ENCODE data around the gene SH3TC1. TPM values are rescaled to one million over a fixed set of nuclear protein-coding genes. Genes with fewer than 3 reads are reported as not detected.
A peak's percentile ranks its signal among the peaks of the same experiment; 100 is the strongest.

The SH3TC1 gene
- total and polyA plus RNA-seq, 2 of the 13 experiments (the other 11 are each of a cell fraction or from before 2014, with no cell fraction given) = 14.9 to 21.8 TPM

DNA sequence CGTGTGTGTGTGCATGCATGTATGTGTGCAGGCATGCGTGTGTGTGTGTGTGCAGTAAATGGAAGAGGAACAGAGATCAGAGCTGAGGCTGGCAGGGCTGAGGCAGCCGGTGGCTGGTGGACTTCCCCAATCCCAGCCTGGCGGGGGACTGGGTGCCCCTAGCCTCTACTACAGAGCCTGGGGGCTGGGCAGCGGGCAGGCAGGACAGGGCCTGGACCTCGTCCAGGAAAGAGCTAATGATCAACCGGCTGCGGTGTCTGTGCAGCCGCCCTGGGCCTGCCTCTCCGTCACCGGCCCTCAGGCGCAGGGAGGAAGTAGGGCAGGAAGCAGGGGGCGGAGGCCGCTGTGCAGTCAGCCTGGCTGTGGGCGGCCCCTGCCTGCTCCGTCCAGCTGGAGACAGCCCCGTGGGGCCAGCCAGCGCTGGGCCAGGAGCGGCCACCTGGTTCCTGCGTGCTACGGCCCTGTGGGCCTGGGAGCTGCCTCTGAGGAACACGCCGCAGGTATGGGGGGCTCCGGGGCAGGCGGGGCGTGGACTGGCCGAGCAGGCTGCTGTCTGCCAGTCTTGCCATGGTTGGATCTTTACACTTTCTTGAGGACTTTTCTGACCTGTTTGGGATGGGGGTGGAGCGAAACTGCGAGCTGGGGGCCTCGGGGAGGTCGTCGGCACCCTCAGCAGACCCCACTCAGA lies at the start of gene SH3TC1 (continued):
- TF ChIP-seq, protein P1, sequence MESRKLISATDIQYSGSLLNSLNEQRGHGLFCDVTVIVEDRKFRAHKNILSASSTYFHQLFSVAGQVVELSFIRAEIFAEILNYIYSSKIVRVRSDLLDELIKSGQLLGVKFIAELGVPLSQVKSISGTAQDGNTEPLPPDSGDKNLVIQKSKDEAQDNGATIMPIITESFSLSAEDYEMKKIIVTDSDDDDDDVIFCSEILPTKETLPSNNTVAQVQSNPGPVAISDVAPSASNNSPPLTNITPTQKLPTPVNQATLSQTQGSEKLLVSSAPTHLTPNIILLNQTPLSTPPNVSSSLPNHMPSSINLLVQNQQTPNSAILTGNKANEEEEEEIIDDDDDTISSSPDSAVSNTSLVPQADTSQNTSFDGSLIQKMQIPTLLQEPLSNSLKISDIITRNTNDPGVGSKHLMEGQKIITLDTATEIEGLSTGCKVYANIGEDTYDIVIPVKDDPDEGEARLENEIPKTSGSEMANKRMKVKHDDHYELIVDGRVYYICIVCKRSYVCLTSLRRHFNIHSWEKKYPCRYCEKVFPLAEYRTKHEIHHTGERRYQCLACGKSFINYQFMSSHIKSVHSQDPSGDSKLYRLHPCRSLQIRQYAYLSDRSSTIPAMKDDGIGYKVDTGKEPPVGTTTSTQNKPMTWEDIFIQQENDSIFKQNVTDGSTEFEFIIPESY (CRISPR knock-in tag; IDR thresholded peaks at IDR 0.05) = peak; percentile 32; the same call in 1 of the 2 replicates
- TF ChIP-seq MIER2 (CRISPR knock-in tag; IDR thresholded peaks at IDR 0.05) (peak; percentile 22; the same call in 1 of the 2 replicates), CCAR2 (optimal IDR thresholded peaks at IDR 0.05; ENCODE audit: low read depth, low read length) (no peak), ZBTB7A (CRISPR knock-in tag; IDR thresholded peaks at IDR 0.05) (peak; percentile 70), ZZZ3 (CRISPR knock-in tag; IDR thresholded peaks at IDR 0.05; ENCODE audit: borderline replicate concordance) (no peak), FOXA3 (CRISPR knock-in tag; IDR thresholded peaks at IDR 0.05) (peak; percentile 68), KDM5B (CRISPR knock-in tag; IDR thresholded peaks at IDR 0.05; ENCODE audit: borderline replicate concordance) (peak; percentile 62; the same call in 1 of the 2 replicates), ZNF3 (CRISPR knock-in tag; IDR thresholded peaks at IDR 0.05) (no peak), SMAD1 (CRISPR knock-in tag; IDR thresholded peaks at IDR 0.05; ENCODE audit: borderline replicate concordance, low read depth) (0 out of 2 replicates have a peak, but pooled peaks have one; percentile 14), STAT5B (CRISPR knock-in tag; IDR thresholded peaks at IDR 0.05) (peak; percentile 55; the same call in 1 of the 2 replicates), ELF3 (CRISPR knock-in tag; IDR thresholded peaks at IDR 0.05) (peak; percentile 98), EEA1 (CRISPR knock-in tag; IDR thresholded peaks at IDR 0.05; ENCODE audit: borderline replicate concordance) (peak; percentile 54; the same call in 1 of the 2 replicates), ZFP37 (CRISPR knock-in tag; IDR thresholded peaks at IDR 0.05; ENCODE audit: borderline replicate concordance) (no peak), MYNN (CRISPR knock-in tag; IDR thresholded peaks at IDR 0.05; ENCODE audit: low read depth) (peak; percentile 86; the same call in 1 of the 2 replicates), MLX (CRISPR knock-in tag; IDR thresholded peaks at IDR 0.05) (peak; percentile 71; the same call in 1 of the 2 replicates), SALL1 (CRISPR knock-in tag; IDR thresholded peaks at IDR 0.05) (peak; percentile 86), ZNF816 (CRISPR knock-in tag; IDR thresholded peaks at IDR 0.05; ENCODE audit: borderline replicate concordance) (no peak), ZFY (CRISPR knock-in tag; IDR thresholded peaks at IDR 0.05) (peak; percentile 90), ONECUT2 (CRISPR knock-in tag; IDR thresholded peaks at IDR 0.05) (no peak), HNRNPL (IDR thresholded peaks at IDR 0.05; ENCODE audit: low read depth, low read length) (peak; percentile 78), ZNF709 (CRISPR knock-in tag; IDR thresholded peaks at IDR 0.05) (peak; percentile 85), HOXA5 (CRISPR knock-in tag; IDR thresholded peaks at IDR 0.05) (peak; percentile 85), PPARG (CRISPR knock-in tag; conservative IDR thresholded peaks at IDR 0.05) (peak; percentile 75), ZBTB39 (CRISPR knock-in tag; IDR thresholded peaks at IDR 0.05) (peak; percentile 55; the same call in 1 of the 2 replicates), ZNF652 (CRISPR knock-in tag; IDR thresholded peaks at IDR 0.05; ENCODE audit: borderline replicate concordance, low read depth) (no peak), MED1 (CRISPR knock-in tag; IDR thresholded peaks at IDR 0.05) (peak; percentile 84), TARDBP (CRISPR knock-in tag; IDR thresholded peaks at IDR 0.05) (peak; percentile 71; the same call in 1 of the 2 replicates), PITX1 (CRISPR knock-in tag; IDR thresholded peaks at IDR 0.05) (peak; percentile 47; the same call in 1 of the 2 replicates)

Measured in HepG2 (cell line).